K562 (cell line): ENCODE data around the gene CSMD2. TPM values are rescaled to one million over a fixed set of nuclear protein-coding genes. Genes with fewer than 3 reads are reported as not detected.

ENCODE experiments used
- ATAC-seq: fragments of 200-7000 bp; cut with Tn5 transposase; 3 replicates; pipeline ENCODE4 v1.9.1; 2020; ENCODE audit warnings: moderate library complexity
- BruUV-seq: library from RNA; stranded (reverse); fragments of 400-500 nt; replicated peaks from 2 replicates; lab custom pipeline; 2021; lab: Mats Ljungman, UMichigan
- CTCF ChIA-PET: fragments of 300-600 bp; formaldehyde crosslinking; extraction: SDS; loops from one replicate; lab custom pipeline; 2021; ENCODE audit warnings: low intra/inter-chr PET ratio; lab: Yijun Ruan, JAX
- POLR2A ChIA-PET: fragments of 300-600, 350-650 bp; sonication (Branson Sonifier 250); formaldehyde crosslinking; extraction: SDS; loops from one replicate; lab custom pipeline; 2021; ENCODE audit warnings: antibody characterized with exemption, inconsistent platforms; lab: Yijun Ruan, JAX
- DNase-seq, 4 experiments: peaks; one replicate each; pipeline versions ENCODE4 v3.0.0 to v3.0.0-alpha.2; 2011 to 2018; ENCODE audit warnings: low spot score in 3 of 4, mixed read lengths in 3 of 4; ENCODE audit errors: extremely low read depth in 1 of 4
- FAIRE-seq: peaks from 2 replicates; lab custom pipeline; 2011; peaks lifted over from hg19 to GRCh38; lab: Jason Lieb, UNC
- H2AFZ ChIP-seq: 2 replicates; pipeline ENCODE4 v1.6.0; 2011; ENCODE audit warnings: low read depth, low read length, control low read depth, inconsistent platforms
- H3K27ac ChIP-seq: fragments of 200-600 bp; 3 replicates; pipeline ENCODE4 v1.8.0; 2011; ENCODE audit warnings: low read depth, mild to moderate bottlenecking, control low read depth, inconsistent platforms, low read length, moderate library complexity, mixed read lengths; ENCODE audit errors: extremely low read depth
- H3K27me3 ChIP-seq, 2 experiments: fragments of 300-600 bp in 1 of 2; 2 replicates in 1 of 2; 3 replicates in 1 of 2; pipeline versions ENCODE4 v1.6.0 to v1.8.0; 2011; ENCODE audit warnings: inconsistent platforms in 2 of 2, low read length in 2 of 2, mild to moderate bottlenecking in 1 of 2, mixed read lengths in 1 of 2, moderate library complexity in 1 of 2; ENCODE audit not compliant: control insufficient read depth in 2 of 2, insufficient read depth in 2 of 2
- H3K36me3 ChIP-seq: fragments of 300-600 bp; 3 replicates; pipeline ENCODE4 v1.8.0; 2011; ENCODE audit warnings: mild to moderate bottlenecking, low read length, inconsistent platforms; ENCODE audit not compliant: control insufficient read depth, insufficient read depth
- H3K4me1 ChIP-seq, 2 experiments: fragments of 200-600 bp in 1 of 2; replicated peaks in 1 of 2; 2 replicates in 1 of 2; 3 replicates in 1 of 2; pipeline versions ENCODE4 v1.5.1 to v1.8.0; 2011; ENCODE audit warnings: inconsistent platforms in 2 of 2, low read length in 2 of 2, mild to moderate bottlenecking in 1 of 2, mixed read lengths in 1 of 2, moderate library complexity in 1 of 2; ENCODE audit not compliant: control insufficient read depth in 2 of 2, insufficient read depth in 2 of 2
- H3K4me2 ChIP-seq: 2 replicates; pipeline ENCODE4 v1.6.1; 2011; ENCODE audit warnings: low read length, control low read depth, inconsistent platforms, mixed read lengths; ENCODE audit not compliant: insufficient read depth
- H3K4me3 ChIP-seq: fragments of 200-600 bp; sonication (generic), shearing (Covaris generic); 2 replicates; pipeline ENCODE4 v1.5.1; 2016; ENCODE audit warnings: control low read depth, inconsistent platforms
- H3K79me2 ChIP-seq: fragments of 200-600 bp; 3 replicates; pipeline ENCODE4 v1.8.0; 2011; ENCODE audit warnings: low read length, inconsistent platforms; ENCODE audit not compliant: control insufficient read depth, insufficient read depth
- H3K9ac ChIP-seq, 2 experiments: 2 replicates each; pipeline versions ENCODE4 v1.6.0 to v1.6.1; 2011; ENCODE audit warnings: low read depth in 2 of 2, low read length in 2 of 2, control low read depth in 1 of 2, inconsistent platforms in 1 of 2, mild to moderate bottlenecking in 1 of 2, mixed read lengths in 1 of 2; ENCODE audit not compliant: insufficient read depth in 1 of 2
- H3K9me1 ChIP-seq: one replicate; pipeline ENCODE4 v1.6.0; 2011; ENCODE audit warnings: inconsistent platforms, mild to moderate bottlenecking, low read length, moderate library complexity; ENCODE audit not compliant: control insufficient read depth, insufficient read depth
- H3K9me3 ChIP-seq: replicated peaks from 2 replicates; pipeline ENCODE4 v1.5.1; 2011; ENCODE audit warnings: low read depth, low read length, inconsistent platforms; ENCODE audit not compliant: control insufficient read depth, insufficient read depth
- H4K20me1 ChIP-seq: replicated peaks from 2 replicates; pipeline ENCODE4 v1.6.1; 2011; ENCODE audit warnings: low read length, inconsistent platforms, mixed read lengths; ENCODE audit not compliant: control insufficient read depth, insufficient read depth
- DDX20 ChIP-seq: fragments of 450-650 bp; IDR thresholded peaks from 2 replicates; pipeline ENCODE4 v1.6.1; 2016; ENCODE audit warnings: missing genetic modification characterization, low read depth, mild to moderate bottlenecking, missing compliant biosample characterization, moderate library complexity
- FOXK2 ChIP-seq, 2 experiments: fragments of 450-650 bp; IDR thresholded peaks in 1 of 2; conservative IDR thresholded peaks in 1 of 2; 2 replicates each; pipeline ENCODE4 v1.6.1; 2016; ENCODE audit warnings: low read depth in 2 of 2, mild to moderate bottlenecking in 1 of 2
- KDM1A ChIP-seq, 2 experiments: fragments of 450-650 bp; IDR thresholded peaks; 2 replicates each; pipeline ENCODE4 v1.6.1; 2016; ENCODE audit warnings: mild to moderate bottlenecking in 2 of 2
- MXI1 ChIP-seq: IDR thresholded peaks from 2 replicates; pipeline ENCODE4 v1.6.1; 2011; ENCODE audit warnings: low read depth, mild to moderate bottlenecking, improper control_type of control experiment, low read length
- RAD51 ChIP-seq: fragments of 450-650 bp; IDR thresholded peaks from 2 replicates; pipeline ENCODE4 v1.7.1; 2016; ENCODE audit warnings: low read depth, mild to moderate bottlenecking, borderline replicate concordance
- RBFOX2 ChIP-seq: fragments of 200-400 bp; formaldehyde crosslinking; IDR thresholded peaks from 2 replicates; pipeline ENCODE4 v1.6.1; 2017; ENCODE audit warnings: low read depth, mild to moderate bottlenecking, low read length, moderate library complexity
- RFX1 ChIP-seq: fragments of 450-650 bp; IDR thresholded peaks from 2 replicates; pipeline ENCODE4 v1.6.1; 2016; ENCODE audit warnings: mild to moderate bottlenecking, moderate library complexity
- TAF15 ChIP-seq: fragments of 200-400 bp; formaldehyde crosslinking; IDR thresholded peaks from 2 replicates; pipeline ENCODE4 v1.6.1; 2017; ENCODE audit warnings: mild to moderate bottlenecking, low read depth, low read length, moderate library complexity
- ZNF347 ChIP-seq: fragments of 450-650 bp; formaldehyde crosslinking; IDR thresholded peaks from 2 replicates; pipeline ENCODE4 v1.4.0; 2020; ENCODE audit warnings: low read depth, mild to moderate bottlenecking, moderate library complexity
- ZNF668 ChIP-seq: fragments of 250-450 bp; sonication (Bioruptor Pico); IDR thresholded peaks from 2 replicates; pipeline ENCODE4 v1.8.0; 2022; ENCODE audit warnings: mild to moderate bottlenecking, inconsistent platforms
- WGBS: fragments of 100-300 bp; shearing (Covaris generic); methylation state at CpG from one replicate; pipeline ENCODE4 v1.1.6; 2016; ENCODE audit warnings: low coverage, mixed read lengths; ENCODE audit not compliant: insufficient coverage; ENCODE audit errors: missing lambda C conversion rate; 5-methylcytosine and 5-hydroxymethylcytosine counted together
- in situ Hi-C: fragments of 300-500 bp; cut with MboI; formaldehyde crosslinking; loops from 4 replicates; pipeline ENCODE4 v1.15.0; 2018; ENCODE audit warnings: inconsistent platforms, mixed read lengths
- intact Hi-C: fragments of 100-400 bp; cut with micrococcal nuclease; formaldehyde crosslinking; loops from 2 replicates; pipeline ENCODE4 v1.14.2; 2022
- polyA plus RNA-seq, 8 experiments: library from polyadenylated mRNA; depleted of rRNA in 4 of 8; stranded (reverse) in 5 of 8; unstranded in 3 of 8; fragments of >200 nt; fragmentation: Nextera tagmentation in 2 of 8; fragmentation: Illumina TruSeq in 1 of 8; extraction: Ambion mirVana in 2 of 8; extraction: Trizol in 1 of 8; gene quantifications; 2 replicates each; pipeline versions ENCODE4 v1.2.1 to v1.2.3, GENCODE V29; 2011 to 2014; ENCODE audit warnings: inconsistent platforms in 1 of 8, missing spikeins in 1 of 8
- total RNA-seq, 7 experiments: library from RNA; depleted of rRNA in 6 of 7; stranded (reverse); fragments of >200 nt in 6 of 7; fragmentation: Illumina TruSeq in 2 of 7; extraction: Trizol in 2 of 7; gene quantifications; 2 replicates each; pipeline versions ENCODE4 v1.2.1 to v1.2.3, GENCODE V29; 2011 to 2021; ENCODE audit warnings: low replicate concordance in 1 of 7
- TF ChIP-seq, protein P1 (sequence below): fragments of 250-450 bp; sonication (Bioruptor Pico); IDR thresholded peaks from 2 replicates; pipeline ENCODE4 v1.4.0; 2020

CSMD2 gene
- total and polyA plus RNA-seq, 9 of the 15 experiments (the other 6 are each of a cell fraction or from before 2014, with no cell fraction given): not detected

DNA sequence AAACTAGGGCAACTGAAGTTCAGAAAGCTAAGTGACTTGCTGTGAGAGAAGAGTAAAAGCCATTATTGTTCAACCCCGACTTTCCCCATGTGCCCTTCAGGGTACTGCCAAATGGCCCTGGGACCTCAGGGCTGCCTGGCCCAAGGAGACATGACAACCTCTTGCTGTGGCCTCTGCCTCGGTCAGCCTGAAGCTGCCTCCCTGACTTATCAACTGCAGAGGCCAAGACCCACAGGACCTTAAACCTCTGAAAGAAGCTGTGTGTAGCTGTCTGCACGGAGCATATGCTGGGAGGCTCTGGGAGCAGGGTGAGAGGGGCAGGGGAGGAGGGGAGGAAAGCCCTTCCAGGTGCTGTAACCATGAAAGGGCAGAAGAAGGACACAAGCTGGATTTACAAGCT lies 265.3 kb downstream of the CSMD2 start:
- H3K27ac ChIP-seq: no peak overlapping the region
- in situ Hi-C loops: no loop called here
- H4K20me1 ChIP-seq: 0 out of 2 replicates have a peak, but pooled peaks cover 2% of the 10 kb centered on the region
- no peaks in the 10 kb centered on the region for H3K9me3 ChIP-seq
- no TSS peak for BruUV-seq
- TF ChIP-seq DDX20 (tag) (no peak), FOXK2 (conservative IDR thresholded peaks at IDR 0.05 in 1 of 2, IDR thresholded peaks at IDR 0.05 in 1 of 2; ENCODE audit: low read depth in 2 of 2) (no peak), ZNF668 (no peak), TAF15 (no peak), MXI1 (no peak), KDM1A (IDR thresholded peaks at IDR 0.05) (no peak), RFX1 (no peak), RAD51 (no peak), ZNF347 (CRISPR knock-in tag) (no peak), RBFOX2 (no peak)
- TF ChIP-seq, protein P1, sequence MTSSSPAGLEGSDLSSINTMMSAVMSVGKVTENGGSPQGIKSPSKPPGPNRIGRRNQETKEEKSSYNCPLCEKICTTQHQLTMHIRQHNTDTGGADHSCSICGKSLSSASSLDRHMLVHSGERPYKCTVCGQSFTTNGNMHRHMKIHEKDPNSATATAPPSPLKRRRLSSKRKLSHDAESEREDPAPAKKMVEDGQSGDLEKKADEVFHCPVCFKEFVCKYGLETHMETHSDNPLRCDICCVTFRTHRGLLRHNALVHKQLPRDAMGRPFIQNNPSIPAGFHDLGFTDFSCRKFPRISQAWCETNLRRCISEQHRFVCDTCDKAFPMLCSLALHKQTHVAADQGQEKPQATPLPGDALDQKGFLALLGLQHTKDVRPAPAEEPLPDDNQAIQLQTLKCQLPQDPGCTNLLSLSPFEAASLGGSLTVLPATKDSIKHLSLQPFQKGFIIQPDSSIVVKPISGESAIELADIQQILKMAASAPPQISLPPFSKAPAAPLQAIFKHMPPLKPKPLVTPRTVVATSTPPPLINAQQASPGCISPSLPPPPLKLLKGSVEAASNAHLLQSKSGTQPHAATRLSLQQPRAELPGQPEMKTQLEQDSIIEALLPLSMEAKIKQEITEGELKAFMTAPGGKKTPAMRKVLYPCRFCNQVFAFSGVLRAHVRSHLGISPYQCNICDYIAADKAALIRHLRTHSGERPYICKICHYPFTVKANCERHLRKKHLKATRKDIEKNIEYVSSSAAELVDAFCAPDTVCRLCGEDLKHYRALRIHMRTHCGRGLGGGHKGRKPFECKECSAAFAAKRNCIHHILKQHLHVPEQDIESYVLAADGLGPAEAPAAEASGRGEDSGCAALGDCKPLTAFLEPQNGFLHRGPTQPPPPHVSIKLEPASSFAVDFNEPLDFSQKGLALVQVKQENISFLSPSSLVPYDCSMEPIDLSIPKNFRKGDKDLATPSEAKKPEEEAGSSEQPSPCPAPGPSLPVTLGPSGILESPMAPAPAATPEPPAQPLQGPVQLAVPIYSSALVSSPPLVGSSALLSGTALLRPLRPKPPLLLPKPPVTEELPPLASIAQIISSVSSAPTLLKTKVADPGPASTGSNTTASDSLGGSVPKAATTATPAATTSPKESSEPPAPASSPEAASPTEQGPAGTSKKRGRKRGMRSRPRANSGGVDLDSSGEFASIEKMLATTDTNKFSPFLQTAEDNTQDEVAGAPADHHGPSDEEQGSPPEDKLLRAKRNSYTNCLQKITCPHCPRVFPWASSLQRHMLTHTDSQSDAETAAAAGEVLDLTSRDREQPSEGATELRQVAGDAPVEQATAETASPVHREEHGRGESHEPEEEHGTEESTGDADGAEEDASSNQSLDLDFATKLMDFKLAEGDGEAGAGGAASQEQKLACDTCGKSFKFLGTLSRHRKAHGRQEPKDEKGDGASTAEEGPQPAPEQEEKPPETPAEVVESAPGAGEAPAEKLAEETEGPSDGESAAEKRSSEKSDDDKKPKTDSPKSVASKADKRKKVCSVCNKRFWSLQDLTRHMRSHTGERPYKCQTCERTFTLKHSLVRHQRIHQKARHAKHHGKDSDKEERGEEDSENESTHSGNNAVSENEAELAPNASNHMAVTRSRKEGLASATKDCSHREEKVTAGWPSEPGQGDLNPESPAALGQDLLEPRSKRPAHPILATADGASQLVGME (CRISPR knock-in tag): no peak
- TF ChIP-seq, all 486 proteins: peak for 0
- WGBS: 0% methylated on average over 3 of the region's 3 CpGs
- H3K9me1 ChIP-seq: no peaks in the 10 kb centered on the region
- no peak overlapping the region for H3K9ac ChIP-seq
- no peak for DNase-seq
- H3K4me1 ChIP-seq: peaks cover 0 to 6% of the 10 kb centered on the region in 2 experiments; a peak in 2 of 5 replicates
- H3K4me2 ChIP-seq: no peak overlapping the region
- intact Hi-C loops: no loop called here
- no peaks in the 10 kb centered on the region for H3K79me2 ChIP-seq
- H3K36me3 ChIP-seq: no peaks in the 10 kb centered on the region
- ChIA-PET POLR2A (interaction anchor here (1.2 kb wide), 1 partner anchor 9 kb away, joined by 3 read pairs; no protein-coding TSS in a partner anchor), CTCF (no interaction called here)
- FAIRE-seq: no peak
- no peak for ATAC-seq
- H3K27me3 ChIP-seq: peaks cover 0 to 4% of the 10 kb centered on the region in 2 experiments; a peak in 1 of 5 replicates
- no peak overlapping the region for H2AFZ ChIP-seq
- H3K4me3 ChIP-seq: no peak overlapping the region
